AG08395 (cell line): ENCODE data around the gene TCF15.

Experiments
- DNase-seq: peaks from one replicate; pipeline ENCODE4 v3.0.0; 2012; ENCODE audit warnings: mixed read lengths, low spot score

TCF15 gene

DNA sequence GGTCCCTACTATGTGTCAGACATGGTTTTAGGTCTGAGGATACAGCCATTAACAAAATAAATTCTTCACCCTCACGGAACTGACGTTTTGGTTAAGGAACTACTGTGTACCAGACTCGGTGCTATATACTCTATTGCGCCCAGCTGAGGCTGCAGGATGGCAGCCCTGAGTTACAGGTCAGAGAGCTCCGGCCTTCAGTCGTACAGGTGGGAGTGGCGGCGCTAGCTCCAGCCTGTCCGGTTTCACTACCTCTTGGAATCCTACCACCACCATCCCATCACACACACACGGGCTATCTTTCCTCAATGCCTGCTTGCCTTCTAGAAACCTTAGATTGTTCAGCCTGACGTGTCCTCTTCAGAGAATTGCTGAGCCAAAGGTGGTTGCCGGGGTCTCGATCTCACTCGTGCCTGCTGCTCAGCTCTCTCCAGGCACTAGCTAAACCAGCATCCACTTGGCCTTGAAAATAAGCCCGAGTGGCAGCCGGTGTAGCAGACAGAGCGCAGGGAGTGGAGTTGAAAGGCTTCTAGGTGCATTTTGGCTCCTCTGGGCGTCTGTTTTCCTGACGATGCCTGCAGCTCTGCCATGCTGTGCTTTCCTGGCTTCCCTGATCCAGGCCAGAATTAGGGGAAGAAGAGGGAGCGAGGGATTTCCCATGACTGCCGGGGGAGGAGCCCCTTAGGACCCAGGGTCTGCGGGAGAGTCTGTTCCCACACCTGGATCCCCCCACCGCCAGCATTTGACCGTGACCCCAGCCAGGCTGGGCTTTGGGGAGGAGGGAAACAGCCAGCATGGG lies 1.1 kb upstream of the TCF15 start:
- DNase-seq = no peak

DNA sequence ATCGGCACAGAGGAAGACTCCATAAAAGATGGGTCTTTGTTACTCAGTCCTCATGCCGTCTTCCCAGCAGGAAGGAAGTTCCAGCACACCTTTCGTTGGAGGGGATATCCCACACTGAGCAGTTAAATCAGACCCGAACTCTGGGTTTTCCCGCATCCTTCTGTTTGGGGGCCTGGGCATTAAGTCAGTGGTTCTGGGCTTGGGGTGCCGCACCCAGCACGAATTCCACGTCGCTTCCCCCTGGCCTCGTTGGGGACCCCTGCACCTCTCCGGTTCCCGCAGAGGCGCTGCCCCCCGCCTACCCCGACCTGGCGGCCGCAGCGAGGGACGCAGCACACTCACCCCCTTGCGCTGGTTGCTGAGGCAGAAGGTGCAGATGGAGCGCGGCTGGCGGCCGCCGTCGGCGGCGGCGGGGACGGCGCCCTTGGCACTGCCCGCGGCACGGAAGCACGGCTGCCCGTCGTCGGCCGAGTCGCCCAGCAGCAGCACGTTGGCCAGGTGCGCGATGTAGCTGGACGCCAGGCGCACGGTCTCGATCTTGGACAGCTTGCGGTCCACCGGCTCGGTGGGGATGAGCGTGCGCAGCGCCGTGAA lies 641 bp downstream of the TCF15 start:
- DNase-seq = no peak

DNA sequence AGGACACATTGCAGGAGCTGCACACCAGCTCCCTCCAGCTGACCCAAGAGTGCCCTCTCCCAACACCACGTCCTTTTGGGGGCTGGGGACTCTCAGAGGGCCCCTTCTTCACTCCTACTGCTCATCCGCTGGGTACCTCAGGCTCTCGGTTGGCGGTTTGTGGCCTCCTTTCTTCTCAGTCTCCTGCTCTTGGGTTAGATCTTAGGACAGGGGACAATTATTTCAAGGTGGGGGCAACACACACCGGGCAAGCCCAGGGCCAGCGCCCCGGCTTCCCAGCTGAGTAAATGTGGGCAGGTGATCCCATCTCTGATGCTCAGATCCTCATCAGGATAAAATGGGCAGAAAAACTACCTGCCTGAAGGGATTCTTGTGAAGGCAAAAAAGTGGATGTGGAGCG lies 1.1 kb downstream of the TCF15 start:
- DNase-seq = no peak

DNA sequence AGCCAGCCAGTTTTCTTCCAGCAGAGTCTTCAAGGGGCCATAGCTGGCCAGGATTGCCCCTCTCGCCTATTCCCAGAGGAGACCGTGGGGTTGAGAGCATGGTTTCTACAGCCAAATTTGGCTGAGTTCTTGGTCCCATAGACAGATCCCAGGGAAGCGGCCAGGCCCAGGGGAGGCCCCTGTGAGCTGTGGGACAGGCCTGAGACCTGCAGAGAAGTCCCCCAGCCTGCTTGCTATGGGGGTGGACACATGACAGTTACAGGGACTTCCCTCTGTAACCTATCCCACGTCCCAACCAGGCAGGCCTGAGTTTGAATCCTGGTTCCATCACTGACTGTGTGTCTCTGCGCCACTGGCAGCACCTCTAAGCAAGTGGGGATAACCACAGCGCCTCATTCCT lies 2.6 kb downstream of the TCF15 start:
- DNase-seq = no peak

DNA sequence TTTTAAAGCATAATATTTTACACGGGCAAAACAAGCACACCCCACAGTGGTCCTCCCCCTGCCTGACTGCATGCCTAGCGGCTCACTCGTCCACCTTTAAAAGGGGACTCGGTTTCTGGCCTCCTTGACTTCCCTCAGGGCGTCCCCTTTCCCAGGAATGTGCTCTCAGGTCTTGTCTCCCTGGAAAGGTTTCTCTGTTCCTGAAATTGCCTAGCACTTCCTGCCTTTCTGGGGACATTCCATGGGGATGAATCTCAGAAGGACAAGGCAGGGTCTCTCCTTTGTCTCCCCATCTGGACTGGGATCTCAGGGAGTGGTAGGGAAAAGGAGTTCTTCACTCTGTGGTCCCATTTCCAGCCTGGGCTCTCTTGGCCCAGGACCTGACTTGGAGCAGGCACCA lies 4.9 kb downstream of the TCF15 start:
- DNase-seq = no peak

DNA sequence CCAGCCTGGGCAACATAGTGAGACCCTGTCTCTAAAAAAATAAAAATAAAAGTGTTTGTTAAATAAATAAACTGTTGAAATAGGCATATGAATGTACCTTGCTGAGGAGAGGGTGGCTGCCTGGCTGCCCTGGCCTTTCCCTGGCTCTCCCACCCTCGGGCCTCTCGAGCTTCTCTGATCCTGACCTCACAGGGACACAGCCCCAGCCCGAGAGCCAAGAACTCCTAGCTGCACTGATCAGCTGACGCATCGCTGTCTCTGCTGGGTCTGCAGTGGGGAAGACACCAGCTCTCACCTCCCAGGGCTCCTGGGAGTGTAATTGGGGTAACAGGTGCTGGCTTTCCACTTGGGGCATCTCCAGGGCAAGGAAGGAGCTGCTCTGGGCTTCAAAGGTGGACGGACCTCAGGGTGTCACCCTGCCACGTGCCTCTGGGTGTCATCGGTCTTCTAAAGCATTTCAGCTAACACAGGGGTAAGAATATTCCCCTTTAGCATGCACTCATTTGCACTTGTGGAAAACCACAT lies 6.9 kb downstream of the TCF15 start:
- no peak for DNase-seq

DNA sequence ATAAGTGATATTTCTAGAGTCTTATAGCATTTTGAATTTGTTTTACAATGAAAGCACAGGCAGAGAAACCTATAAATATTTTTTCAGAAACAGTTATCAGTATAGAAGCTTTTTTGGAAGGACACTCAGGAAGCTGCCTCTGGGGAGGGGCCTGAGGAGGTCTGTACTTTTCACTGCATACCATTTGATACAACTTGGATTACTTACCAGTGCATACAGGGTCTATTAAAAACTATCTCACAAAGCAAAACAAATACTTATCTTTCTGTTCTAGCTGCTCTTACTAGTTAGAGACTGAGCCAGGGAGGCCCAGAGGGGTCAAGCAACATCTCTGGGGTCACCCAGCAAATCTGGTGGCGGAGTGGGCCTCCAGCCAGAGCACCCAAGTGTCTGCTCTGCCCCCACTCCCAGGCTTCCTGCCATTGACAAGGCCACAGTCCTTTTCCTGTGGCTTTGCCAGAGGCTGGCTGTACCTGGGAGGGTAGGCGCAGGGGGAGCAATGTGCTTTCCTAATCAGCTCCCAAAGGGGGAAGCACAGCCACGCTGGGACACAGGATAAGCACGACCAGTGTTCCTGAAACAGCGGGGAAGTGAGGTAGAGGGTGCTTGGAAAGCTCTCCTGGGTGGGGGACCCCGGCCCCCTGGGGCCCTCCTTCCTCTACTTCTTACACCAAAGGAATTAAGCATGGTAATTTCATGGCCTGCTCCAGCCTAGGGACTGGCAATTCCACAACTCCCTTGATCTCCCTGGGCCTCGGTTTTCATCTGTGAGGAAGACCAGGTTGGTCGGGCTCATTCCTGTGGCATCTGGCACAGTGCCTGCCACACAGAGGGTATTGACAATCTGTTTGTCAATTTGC lies 7.8 kb downstream of the TCF15 start:
- no peak for DNase-seq

DNA sequence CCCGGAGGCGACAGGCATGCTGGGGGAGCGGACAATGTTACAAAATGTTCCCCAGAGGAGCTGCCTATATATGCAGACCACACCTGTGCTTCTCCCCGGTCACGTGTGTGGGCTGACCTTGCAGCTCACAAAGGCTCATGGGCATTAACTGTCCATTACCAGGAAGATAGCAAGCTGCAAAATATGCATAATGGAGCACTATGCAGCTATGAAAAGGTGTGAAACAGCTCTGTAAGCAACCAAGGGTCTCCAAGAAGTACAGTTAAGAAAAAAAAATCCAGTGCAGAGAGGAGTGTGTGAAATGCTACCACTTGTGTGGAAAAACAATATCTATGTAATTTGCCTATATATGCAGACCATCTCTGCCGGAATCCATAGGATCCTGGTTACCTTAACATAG lies 9.4 kb downstream of the TCF15 start:
- DNase-seq = no peak

DNA sequence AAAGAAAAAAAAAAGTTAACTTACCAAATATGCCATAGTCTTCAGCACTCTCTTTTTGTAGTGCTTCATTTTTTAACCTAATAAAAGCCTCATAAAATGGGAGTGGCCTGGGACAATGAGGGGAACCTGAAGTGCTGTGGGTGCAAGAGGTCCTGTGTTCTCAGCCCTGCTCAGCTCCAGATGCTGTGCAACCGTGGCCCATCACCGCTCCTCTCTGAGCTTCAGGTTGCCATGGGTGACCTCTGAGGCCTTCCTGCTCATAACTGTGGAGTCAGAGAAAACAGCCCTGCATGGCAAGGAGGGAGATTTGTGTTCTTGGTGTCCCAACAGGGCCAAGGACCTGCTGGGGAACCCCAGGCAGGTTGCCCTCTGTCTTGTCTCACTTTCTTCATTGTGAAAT lies 10.0 kb downstream of the TCF15 start:
- no peak for DNase-seq

DNA sequence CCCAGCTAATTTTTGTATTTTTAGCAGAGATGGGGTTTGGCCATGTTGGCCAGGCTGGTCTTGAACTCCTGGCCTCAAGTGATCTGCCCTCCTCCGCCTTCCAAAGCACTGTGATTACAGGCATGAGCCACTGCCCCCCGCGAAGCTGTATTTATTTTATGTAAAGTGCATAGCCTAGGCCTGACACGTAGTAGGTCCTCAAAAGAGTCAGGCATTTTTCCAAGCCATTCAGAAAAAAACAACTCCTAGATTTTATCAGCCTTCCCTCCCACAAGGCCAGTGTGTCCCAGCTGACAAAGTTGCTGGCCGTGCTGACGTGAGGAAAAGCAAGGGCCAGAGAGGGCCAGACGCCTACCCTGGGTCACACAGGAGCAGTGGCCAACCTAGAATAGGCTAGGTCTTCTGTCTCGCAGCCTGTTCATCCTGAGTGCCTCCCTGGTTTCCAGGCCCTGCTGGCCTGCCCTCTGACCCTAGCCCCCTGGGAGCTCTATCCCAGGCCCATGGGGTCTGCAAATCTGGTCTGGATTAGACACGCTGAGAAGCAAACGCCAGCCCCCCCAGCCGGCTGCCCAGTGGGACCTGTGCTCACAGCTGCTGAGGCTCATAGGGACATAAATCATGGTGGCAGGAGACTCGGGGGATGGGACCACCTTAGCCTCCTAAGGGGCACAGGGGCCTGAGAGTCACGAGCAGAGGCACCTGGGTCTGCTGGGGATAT lies 11.8 kb downstream of the TCF15 start:
- DNase-seq = no peak

DNA sequence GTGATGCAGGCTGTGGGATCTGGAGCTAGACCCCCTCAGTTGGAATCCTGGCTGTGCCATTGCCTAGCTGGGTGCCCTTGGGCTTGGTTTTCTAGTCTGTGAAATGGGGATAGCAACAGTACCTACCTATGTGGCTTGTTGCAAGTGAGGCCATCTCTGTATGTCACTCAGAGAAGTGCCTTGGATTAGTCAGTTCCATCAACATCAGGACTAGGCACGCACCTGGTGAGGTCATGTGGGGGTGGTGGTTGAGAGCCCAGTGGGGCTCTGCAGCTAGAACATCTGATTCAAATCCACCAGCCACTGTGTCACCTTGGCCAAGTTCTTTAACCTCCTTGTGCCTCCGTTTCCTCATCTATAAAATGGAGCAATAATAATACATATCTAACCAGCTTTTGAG lies 12.5 kb downstream of the TCF15 start:
- DNase-seq = no peak

DNA sequence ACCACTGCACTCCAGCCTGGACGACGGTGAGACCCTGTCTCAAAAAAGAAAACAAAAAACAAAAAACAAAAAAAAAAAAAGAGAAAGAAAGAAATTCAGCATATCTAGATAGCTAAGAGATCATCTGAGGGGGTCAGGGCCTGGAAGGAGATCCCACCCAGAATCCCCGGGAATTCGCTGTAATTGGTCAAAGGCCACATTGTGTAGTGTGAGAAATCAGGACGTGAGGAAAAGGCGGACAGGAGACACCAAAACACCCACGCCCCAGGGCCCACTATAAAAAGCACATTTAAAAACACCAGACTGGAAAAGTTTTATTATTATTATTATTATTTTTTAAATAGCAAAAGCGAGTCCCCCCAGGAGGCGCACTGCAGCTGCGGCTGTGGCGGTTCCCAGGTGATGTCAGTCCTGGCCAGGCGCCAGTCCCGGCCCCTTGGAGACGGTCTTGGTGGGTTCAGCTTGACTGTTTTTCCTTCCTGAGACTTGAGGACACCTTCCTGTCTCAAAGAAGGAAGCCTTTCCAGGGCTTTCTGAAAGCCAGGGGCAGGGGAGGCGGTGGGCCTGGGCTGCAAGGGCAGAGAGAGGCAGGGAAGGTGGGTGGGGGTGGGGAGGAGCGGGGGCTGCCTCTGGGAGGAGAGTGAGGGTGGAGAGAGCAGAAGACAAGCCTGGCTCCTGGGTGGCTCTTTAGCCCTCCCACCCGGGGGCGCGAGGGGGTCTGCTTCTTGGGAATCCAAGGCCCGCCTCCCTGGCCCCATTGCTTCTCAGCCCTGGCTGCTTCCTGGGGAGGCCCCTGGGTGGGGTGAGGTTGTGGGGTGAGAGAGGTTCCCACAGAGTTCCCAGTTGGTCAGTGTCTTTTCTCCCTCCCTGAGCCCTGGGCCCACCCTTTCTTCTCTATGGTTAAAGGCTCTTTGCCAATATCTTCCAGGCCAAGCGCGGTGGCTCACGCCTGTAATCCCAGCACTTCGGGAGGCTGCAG lies 14.5 kb downstream of the TCF15 start:
- no peak for DNase-seq

DNA sequence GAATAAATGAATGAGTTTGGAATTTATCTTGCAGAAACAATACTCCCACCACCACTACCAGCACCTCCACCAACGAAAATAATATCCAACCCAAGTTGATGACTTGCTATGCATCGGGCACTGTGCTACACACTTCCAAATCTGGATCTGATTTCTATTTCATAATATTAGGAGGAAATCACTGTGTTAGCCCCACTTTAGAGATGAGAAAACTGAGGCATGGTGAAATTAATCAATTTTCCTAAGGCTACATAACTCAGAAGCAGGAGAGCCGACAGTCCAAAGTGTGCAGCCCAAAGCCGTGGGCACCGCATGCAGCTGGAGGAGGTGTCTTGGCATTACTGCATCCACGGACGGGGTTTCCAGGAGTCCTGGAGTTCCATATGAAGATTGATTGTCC lies 17.6 kb downstream of the TCF15 start:
- DNase-seq = no peak

DNA sequence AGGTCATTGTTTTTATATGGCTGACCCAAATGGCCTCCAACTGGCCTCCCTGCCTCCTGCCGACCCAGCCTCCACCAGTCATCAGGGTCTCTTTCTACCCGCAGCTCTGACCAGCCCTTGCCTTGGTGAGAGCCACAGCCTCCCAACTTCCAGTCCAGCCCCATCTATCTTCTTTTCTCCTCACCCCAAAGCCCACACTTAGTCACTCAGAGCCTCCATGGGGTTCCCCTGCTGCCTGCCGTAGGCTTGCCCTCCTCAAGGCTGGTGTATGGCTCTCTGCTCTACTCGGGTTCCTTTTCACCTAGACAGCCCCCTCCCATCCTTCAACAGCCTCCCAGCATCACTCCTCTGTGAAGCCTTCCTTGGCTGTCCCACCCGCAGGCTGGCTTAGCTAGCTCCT lies 18.2 kb downstream of the TCF15 start:
- no peak for DNase-seq

DNA sequence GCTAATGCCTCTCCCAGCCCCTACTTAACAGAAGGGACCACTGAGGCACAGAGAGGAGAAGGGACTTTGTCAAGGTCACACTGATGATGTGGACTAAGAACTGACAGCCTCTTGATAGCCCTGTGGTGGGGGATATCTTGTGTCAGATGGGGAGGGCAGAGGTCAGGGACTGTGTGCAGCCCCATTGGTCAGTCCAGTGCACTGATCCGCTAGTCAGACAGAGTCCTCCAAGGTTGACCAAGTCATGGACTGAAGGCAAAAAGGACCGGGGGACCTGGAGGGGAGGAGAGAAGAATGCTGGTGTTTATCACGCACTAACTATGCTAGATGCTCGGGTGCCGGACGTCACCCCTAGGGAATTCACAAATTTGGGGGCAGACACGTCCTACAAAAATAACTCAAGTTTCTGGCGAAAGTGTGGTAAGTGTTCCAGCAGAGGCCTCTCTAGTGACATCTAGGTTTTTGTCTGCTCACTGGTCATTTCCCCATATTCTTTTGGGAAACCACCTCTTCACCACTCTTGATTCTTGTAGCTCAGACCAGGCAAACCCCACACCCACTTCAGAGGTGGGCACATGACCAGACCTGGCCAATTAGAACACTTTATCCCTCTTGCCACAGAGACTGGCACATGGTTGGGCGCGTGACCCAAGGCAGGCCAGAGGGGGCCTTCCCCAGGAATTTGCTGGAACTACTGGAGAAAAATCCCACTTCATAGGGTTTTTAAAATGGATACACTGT lies 21.0 kb downstream of the TCF15 start:
- DNase-seq = no peak

DNA sequence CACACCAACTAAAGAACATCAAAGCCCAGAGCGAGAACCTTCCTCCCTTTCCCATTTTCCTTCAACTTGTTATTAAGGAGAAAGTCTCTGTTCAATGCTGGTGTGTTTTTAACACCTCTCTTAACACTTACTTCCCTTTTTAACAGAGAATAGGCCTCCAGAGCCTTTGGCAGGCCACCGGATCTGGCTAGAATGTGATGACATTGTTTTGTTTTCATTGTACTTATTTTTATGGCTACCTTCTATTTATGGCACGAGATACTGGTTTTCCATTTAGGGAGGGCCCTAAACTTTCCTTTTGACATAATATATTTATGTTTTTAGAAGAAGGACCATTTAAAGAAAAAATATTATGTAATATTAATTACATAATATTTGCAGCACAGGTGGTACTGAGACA lies 21.6 kb downstream of the TCF15 start:
- DNase-seq = no peak

DNA sequence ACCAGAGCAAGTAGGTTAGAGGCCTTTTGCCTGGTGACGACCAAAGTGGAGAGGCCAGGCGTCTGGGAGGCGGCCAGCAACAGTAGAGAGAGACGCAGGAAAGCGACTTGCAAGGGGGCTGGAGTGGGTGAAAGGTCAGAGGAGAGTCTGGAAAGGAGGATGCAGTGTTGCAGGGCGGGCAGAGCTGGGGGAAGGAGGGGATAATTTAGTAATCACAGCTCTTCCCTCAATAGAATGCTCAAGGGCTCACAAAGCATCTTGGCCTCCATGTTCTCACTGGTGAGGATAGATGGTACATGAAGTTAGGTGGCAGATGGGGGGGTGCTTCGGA lies 25.2 kb downstream of the TCF15 start:
- no peak for DNase-seq

DNA sequence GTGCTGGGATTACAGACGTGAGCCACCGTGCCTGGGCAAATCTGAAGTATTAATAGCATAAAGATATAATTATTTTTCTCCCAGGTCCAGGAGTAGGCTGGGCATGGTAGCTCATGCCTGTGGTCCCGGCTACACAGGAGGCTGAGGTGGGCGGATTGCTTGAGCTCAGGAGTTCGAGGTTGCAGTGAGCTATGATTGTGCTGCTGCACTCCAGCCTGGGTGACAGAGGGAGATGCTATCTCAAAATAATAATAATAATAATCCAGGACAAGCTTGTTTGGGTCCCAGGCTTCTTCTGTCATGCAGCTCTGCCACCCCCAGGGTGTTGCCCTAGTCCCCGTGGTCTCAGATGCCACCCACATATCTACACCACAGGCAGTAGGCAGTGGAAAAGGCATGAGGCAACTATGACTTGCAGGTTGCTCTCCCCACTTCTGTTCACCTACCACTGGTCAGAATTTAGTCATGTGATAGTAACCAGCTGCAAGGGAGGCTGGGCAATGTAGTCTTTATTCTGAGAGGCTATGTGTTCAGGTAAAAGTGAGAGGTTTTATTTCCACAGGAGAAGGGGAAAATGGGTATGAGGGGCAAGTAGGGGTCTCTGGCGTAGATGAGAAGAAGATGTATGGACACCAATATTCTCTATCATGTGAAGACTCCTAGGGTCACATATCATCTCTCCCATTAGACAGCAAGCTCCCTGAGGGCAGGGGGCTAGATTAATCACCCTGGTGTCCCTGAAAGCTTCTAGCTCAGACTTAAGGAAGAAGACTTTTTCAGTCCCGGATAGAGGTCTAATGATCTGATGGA lies 25.7 kb downstream of the TCF15 start:
- DNase-seq = no peak

DNA sequence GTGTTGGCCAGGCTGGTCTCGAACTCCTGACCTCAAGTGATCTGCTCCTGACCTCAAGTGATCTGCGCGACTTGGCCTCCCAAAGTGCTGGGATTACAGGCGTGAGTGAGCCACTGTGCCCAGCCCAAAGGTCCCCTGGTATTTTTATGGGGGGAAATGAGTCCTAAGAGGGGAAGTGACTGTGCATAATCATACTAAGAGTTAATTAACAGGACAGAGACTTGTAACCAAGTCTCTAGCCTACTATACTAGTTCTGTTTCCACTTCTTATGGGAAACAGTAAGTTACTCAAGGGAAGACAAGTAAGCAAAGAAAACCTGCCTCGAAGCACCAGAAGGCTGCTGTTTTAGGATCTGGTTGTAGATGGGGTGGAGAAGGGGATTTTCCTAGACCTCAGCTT lies 27.9 kb downstream of the TCF15 start:
- DNase-seq = no peak
